OCI-LY7 (cell line): ENCODE results near the gene IQCK. TPM values are rescaled to one million over a fixed set of nuclear protein-coding genes. Genes with fewer than 3 reads are reported as not detected.
"Not testable (repeated sequence)": the region's sequence is repeated elsewhere in the genome, so short reads cannot be mapped to it uniquely, and the experiment has no call there.

Experiments used
- BruUV-seq: library from RNA; stranded (reverse); fragments of 400-500 nt; replicated peaks from 2 replicates; lab custom pipeline; 2021; lab: Mats Ljungman, UMichigan
- CTCF ChIA-PET: fragments of 300-600 bp; sonication (Branson Sonifier 250); formaldehyde crosslinking; loops from one replicate; lab custom pipeline; 2022; ENCODE audit warnings: antibody characterized with exemption; ENCODE audit not compliant: unreplicated experiment; lab: Charles Lee
- POLR2A ChIA-PET: fragments of 300-600 bp; sonication (Branson Sonifier 250); formaldehyde crosslinking; loops from one replicate; lab custom pipeline; 2022; ENCODE audit warnings: antibody characterized with exemption; lab: Charles Lee
- DNase-seq: peaks from one replicate; pipeline ENCODE4 v3.0.0-alpha.2; 2015; ENCODE audit warnings: low spot score
- H2AFZ ChIP-seq: fragments of 200-600 bp; sonication (generic), shearing (Covaris generic); 2 replicates; pipeline ENCODE4 v1.6.1; 2014; ENCODE audit warnings: mild to moderate bottlenecking, antibody characterized with exemption, low read length, moderate library complexity
- H3K27ac ChIP-seq: fragments of 200-600 bp; sonication (generic); 2 replicates; pipeline ENCODE4 v1.5.1; 2014; ENCODE audit warnings: mixed run types, low read depth, mild to moderate bottlenecking, moderate library complexity, low read length, inconsistent platforms; ENCODE audit not compliant: poor library complexity, severe bottlenecking
- H3K36me3 ChIP-seq: fragments of 200-600 bp; sonication (generic); 2 replicates; pipeline ENCODE4 v1.6.1; 2014; ENCODE audit warnings: mild to moderate bottlenecking, antibody characterized with exemption, low read length, moderate library complexity, mixed read lengths; ENCODE audit not compliant: insufficient read depth
- H3K4me1 ChIP-seq: fragments of 200-600 bp; sonication (generic); 2 replicates; pipeline ENCODE4 v1.5.1; 2014; ENCODE audit warnings: mild to moderate bottlenecking, low read length; ENCODE audit not compliant: insufficient read depth, poor library complexity, severe bottlenecking
- H3K4me2 ChIP-seq: fragments of 200-600 bp; sonication (generic); 2 replicates; pipeline ENCODE4 v1.6.1; 2014; ENCODE audit warnings: mild to moderate bottlenecking, low read length
- H3K4me3 ChIP-seq: fragments of 200-600 bp; sonication (generic); 2 replicates; pipeline ENCODE4 v1.5.1; 2014; ENCODE audit warnings: mild to moderate bottlenecking, low read depth, low read length; ENCODE audit not compliant: poor library complexity, severe bottlenecking
- H3K79me2 ChIP-seq: fragments of 200-600 bp; sonication (generic); 2 replicates; pipeline ENCODE4 v1.6.1; 2016; ENCODE audit warnings: low read depth, mild to moderate bottlenecking, low read length, moderate library complexity, mixed read lengths; ENCODE audit not compliant: insufficient read depth
- H3K9me2 ChIP-seq: fragments of 200-600 bp; sonication (generic); 2 replicates; pipeline ENCODE4 v1.6.1; 2016; ENCODE audit warnings: mild to moderate bottlenecking, low read length, mixed read lengths; ENCODE audit not compliant: insufficient read depth
- H3K9me3 ChIP-seq: fragments of 200-600 bp; sonication (generic); 2 replicates; pipeline ENCODE4 v1.6.1; 2014; ENCODE audit warnings: mild to moderate bottlenecking, mixed run types, low read length, mixed read lengths
- H4K20me1 ChIP-seq: fragments of 200-600 bp; sonication (generic); 2 replicates; pipeline ENCODE4 v1.6.1; 2014; ENCODE audit warnings: mild to moderate bottlenecking, antibody characterized with exemption, low read length, moderate library complexity, mixed read lengths; ENCODE audit not compliant: insufficient read depth
- CTCF ChIP-seq: fragments of 200-600 bp; sonication (generic); conservative IDR thresholded peaks from 2 replicates; pipeline ENCODE4 v1.5.1; 2014; ENCODE audit warnings: mild to moderate bottlenecking, antibody characterized with exemption, low read length, moderate library complexity, mixed read lengths
- EZH2phosphoT487 ChIP-seq: fragments of 200-600 bp; sonication (generic); IDR thresholded peaks from 2 replicates; pipeline ENCODE4 v1.6.1; 2018; ENCODE audit warnings: low read depth, borderline replicate concordance, mild to moderate bottlenecking, mixed run types, antibody characterized with exemption, low read length, moderate library complexity, mixed read lengths
- intact Hi-C: fragments of 100-400 bp; cut with micrococcal nuclease; formaldehyde crosslinking; loops from one replicate; pipeline ENCODE4 v1.10.0; 2022; ENCODE audit not compliant: unreplicated experiment
- total RNA-seq, 2 experiments: library from RNA; depleted of rRNA in 1 of 2; stranded (reverse); fragments of >200 nt in 1 of 2; shearing (Covaris generic) in 1 of 2; gene quantifications; 2 replicates each; pipeline ENCODE4 v1.2.3, GENCODE V29; 2014 to 2022

The IQCK gene
- total RNA-seq, 2 experiments from 2014 or later: 2.2 to 4.3 TPM

- H3K4me2 ChIP-seq: no peak overlapping the region
These were observed 43.6 kb upstream of the IQCK start for GRCh38 chr16:19674485-19674884.

GRCh38 chr16:19677402-19677801, 40.7 kb upstream of the IQCK start:
- H4K20me1 ChIP-seq: no peaks in the 10 kb centered on the region
- H3K4me2 ChIP-seq: no peak overlapping the region
- H3K27ac ChIP-seq: no peak overlapping the region
- CTCF ChIA-PET: no interaction called here
- no peaks in the 10 kb centered on the region for H3K79me2 ChIP-seq
- H3K36me3 ChIP-seq: no peaks in the 10 kb centered on the region
- no peak for DNase-seq
- POLR2A ChIA-PET: no interaction called here
- H3K4me3 ChIP-seq: no peak overlapping the region
- intact Hi-C loops: no loop called here
- no peak for TF ChIP-seq CTCF
- no peak for TF ChIP-seq EZH2phosphoT487
- H3K4me1 ChIP-seq: no peaks in the 10 kb centered on the region
- no TSS peak for BruUV-seq
- H3K9me2 ChIP-seq: no peaks in the 10 kb centered on the region
- H3K9me3 ChIP-seq: no peaks in the 10 kb centered on the region
- no peak overlapping the region for H2AFZ ChIP-seq

More at GRCh38 chr16:19674485-19674884, 43.6 kb upstream of the IQCK start:
- H4K20me1 ChIP-seq: no peaks in the 10 kb centered on the region
- H3K9me3 ChIP-seq: no peaks in the 10 kb centered on the region
- H3K36me3 ChIP-seq: peaks cover 4% of the 10 kb centered on the region; the same call in 1 of the 2 replicates
- DNase-seq: no peak
- POLR2A ChIA-PET: interaction anchor here (0.7 kb wide), 1 partner anchor 37 kb away, joined by 5 read pairs; no protein-coding TSS in a partner anchor
- no peaks in the 10 kb centered on the region for H3K79me2 ChIP-seq
- H3K9me2 ChIP-seq: no peaks in the 10 kb centered on the region
- no peak overlapping the region for H2AFZ ChIP-seq
- H3K27ac ChIP-seq: no peak overlapping the region
- H3K4me3 ChIP-seq: no peak overlapping the region
- intact Hi-C loops: no loop called here
- CTCF ChIA-PET: no interaction called here
- no peaks in the 10 kb centered on the region for H3K4me1 ChIP-seq
- no TSS peak for BruUV-seq
- TF ChIP-seq CTCF (no peak), EZH2phosphoT487 (no peak)

- no peak overlapping the region for H2AFZ ChIP-seq
- no peaks in the 10 kb centered on the region for H3K79me2 ChIP-seq
- peaks cover 12% of the 10 kb centered on the region for H3K36me3 ChIP-seq
- H3K4me3 ChIP-seq: no peak overlapping the region
- no peak overlapping the region for H3K4me2 ChIP-seq
- no peaks in the 10 kb centered on the region for H3K9me2 ChIP-seq
- POLR2A ChIA-PET: no interaction called here
- CTCF ChIA-PET: no interaction called here
- H3K4me1 ChIP-seq: no peaks in the 10 kb centered on the region
- H3K27ac ChIP-seq: no peak overlapping the region
- H4K20me1 ChIP-seq: no peaks in the 10 kb centered on the region
- no peak for TF ChIP-seq EZH2phosphoT487
- TF ChIP-seq CTCF: no peak
- no TSS peak for BruUV-seq
- no peak for DNase-seq
- H3K9me3 ChIP-seq: no peaks in the 10 kb centered on the region
- intact Hi-C loops: no loop called here
These were observed 39.3 kb upstream of the IQCK start for GRCh38 chr16:19678804-19679203.

GRCh38 chr16:19679281-19679680, 38.8 kb upstream of the IQCK start:
- POLR2A ChIA-PET, intact Hi-C loops: not testable (repeated sequence)

More at GRCh38 chr16:19679281-19679680, 38.8 kb upstream of the IQCK start:
- CTCF ChIA-PET, H3K4me2 ChIP-seq, BruUV-seq, H4K20me1 ChIP-seq, DNase-seq, H3K4me1 ChIP-seq, H3K9me2 ChIP-seq, H3K79me2 ChIP-seq, H3K9me3 ChIP-seq, H3K4me3 ChIP-seq, H3K27ac ChIP-seq, H2AFZ ChIP-seq: not testable (repeated sequence)
- H3K36me3 ChIP-seq: peaks cover 17% of the 10 kb centered on the region
